GM23338 (cell line): ENCODE results near the gene SLC16A6. TPM values are rescaled to one million over a fixed set of nuclear protein-coding genes. Genes with fewer than 3 reads are reported as not detected.

Source experiments
- CREB1 ChIP-seq: fragments of 250-450 bp; sonication (Bioruptor Pico); IDR thresholded peaks from 2 replicates; pipeline ENCODE4 v1.5.0; 2020; ENCODE audit warnings: low read depth, mild to moderate bottlenecking, moderate library complexity
- EZH2phosphoT487 ChIP-seq: fragments of 200-600 bp; sonication (generic); IDR thresholded peaks from one replicate; pipeline ENCODE4 v1.8.1; 2018; ENCODE audit warnings: antibody characterized with exemption; ENCODE audit not compliant: unreplicated experiment
- POLR2AphosphoS5 ChIP-seq: IDR thresholded peaks from 2 replicates; pipeline ENCODE4 v1.6.1; 2016; ENCODE audit warnings: antibody characterized with exemption, low read depth
- STAT1 ChIP-seq: IDR thresholded peaks from one replicate; pipeline ENCODE4 v1.6.1; 2016; ENCODE audit warnings: antibody characterized with exemption; ENCODE audit not compliant: unreplicated experiment
- ZNF331 ChIP-seq: fragments of 250-450 bp; sonication (Bioruptor Pico); IDR thresholded peaks from 2 replicates; pipeline ENCODE4 v1.5.0; 2020; ENCODE audit warnings: low read depth, mild to moderate bottlenecking, moderate library complexity
- polyA plus RNA-seq: library from polyadenylated mRNA; unstranded; fragments of >200 nt; fragmentation: Nextera tagmentation; extraction: Ambion mirVana; gene quantifications from 2 replicates; pipeline ENCODE4 v1.2.1, GENCODE V29; 2016
- total RNA-seq: library from RNA; depleted of rRNA; stranded (reverse); fragments of >200 nt; shearing (Covaris generic); gene quantifications from 2 replicates; pipeline ENCODE4 v1.2.3, GENCODE V29; 2014
- TF ChIP-seq, protein P1 (sequence below): fragments of 250-450 bp; sonication (Bioruptor Pico); IDR thresholded peaks from 2 replicates; pipeline ENCODE4 v1.5.0; 2020; ENCODE audit warnings: mild to moderate bottlenecking, moderate library complexity
- TF ChIP-seq, protein P2 (sequence below): IDR thresholded peaks from one replicate; pipeline ENCODE4 v1.6.1; 2018; ENCODE audit warnings: antibody characterized with exemption; ENCODE audit not compliant: unreplicated experiment

The SLC16A6 gene
- total and polyA plus RNA-seq, 2 experiments from 2014 or later, result not detected

- TF ChIP-seq, protein P1, sequence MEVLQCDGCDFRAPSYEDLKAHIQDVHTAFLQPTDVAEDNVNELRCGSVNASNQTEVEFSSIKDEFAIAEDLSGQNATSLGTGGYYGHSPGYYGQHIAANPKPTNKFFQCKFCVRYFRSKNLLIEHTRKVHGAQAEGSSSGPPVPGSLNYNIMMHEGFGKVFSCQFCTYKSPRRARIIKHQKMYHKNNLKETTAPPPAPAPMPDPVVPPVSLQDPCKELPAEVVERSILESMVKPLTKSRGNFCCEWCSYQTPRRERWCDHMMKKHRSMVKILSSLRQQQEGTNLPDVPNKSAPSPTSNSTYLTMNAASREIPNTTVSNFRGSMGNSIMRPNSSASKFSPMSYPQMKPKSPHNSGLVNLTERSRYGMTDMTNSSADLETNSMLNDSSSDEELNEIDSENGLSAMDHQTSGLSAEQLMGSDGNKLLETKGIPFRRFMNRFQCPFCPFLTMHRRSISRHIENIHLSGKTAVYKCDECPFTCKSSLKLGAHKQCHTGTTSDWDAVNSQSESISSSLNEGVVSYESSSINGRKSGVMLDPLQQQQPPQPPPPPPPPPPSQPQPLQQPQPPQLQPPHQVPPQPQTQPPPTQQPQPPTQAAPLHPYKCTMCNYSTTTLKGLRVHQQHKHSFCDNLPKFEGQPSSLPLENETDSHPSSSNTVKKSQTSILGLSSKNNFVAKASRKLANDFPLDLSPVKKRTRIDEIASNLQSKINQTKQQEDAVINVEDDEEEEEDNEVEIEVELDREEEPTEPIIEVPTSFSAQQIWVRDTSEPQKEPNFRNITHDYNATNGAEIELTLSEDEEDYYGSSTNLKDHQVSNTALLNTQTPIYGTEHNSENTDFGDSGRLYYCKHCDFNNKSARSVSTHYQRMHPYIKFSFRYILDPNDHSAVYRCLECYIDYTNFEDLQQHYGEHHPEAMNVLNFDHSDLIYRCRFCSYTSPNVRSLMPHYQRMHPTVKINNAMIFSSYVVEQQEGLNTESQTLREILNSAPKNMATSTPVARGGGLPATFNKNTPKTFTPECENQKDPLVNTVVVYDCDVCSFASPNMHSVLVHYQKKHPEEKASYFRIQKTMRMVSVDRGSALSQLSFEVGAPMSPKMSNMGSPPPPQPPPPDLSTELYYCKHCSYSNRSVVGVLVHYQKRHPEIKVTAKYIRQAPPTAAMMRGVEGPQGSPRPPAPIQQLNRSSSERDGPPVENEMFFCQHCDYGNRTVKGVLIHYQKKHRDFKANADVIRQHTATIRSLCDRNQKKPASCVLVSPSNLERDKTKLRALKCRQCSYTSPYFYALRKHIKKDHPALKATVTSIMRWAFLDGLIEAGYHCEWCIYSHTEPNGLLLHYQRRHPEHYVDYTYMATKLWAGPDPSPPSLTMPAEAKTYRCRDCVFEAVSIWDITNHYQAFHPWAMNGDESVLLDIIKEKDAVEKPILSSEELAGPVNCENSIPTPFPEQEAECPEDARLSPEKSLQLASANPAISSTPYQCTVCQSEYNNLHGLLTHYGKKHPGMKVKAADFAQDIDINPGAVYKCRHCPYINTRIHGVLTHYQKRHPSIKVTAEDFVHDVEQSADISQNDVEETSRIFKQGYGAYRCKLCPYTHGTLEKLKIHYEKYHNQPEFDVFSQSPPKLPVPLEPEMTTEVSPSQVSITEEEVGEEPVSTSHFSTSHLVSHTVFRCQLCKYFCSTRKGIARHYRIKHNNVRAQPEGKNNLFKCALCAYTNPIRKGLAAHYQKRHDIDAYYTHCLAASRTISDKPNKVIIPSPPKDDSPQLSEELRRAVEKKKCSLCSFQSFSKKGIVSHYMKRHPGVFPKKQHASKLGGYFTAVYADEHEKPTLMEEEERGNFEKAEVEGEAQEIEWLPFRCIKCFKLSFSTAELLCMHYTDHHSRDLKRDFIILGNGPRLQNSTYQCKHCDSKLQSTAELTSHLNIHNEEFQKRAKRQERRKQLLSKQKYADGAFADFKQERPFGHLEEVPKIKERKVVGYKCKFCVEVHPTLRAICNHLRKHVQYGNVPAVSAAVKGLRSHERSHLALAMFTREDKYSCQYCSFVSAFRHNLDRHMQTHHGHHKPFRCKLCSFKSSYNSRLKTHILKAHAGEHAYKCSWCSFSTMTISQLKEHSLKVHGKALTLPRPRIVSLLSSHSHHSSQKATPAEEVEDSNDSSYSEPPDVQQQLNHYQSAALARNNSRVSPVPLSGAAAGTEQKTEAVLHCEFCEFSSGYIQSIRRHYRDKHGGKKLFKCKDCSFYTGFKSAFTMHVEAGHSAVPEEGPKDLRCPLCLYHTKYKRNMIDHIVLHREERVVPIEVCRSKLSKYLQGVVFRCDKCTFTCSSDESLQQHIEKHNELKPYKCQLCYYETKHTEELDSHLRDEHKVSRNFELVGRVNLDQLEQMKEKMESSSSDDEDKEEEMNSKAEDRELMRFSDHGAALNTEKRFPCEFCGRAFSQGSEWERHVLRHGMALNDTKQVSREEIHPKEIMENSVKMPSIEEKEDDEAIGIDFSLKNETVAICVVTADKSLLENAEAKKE, result no peak
- TF ChIP-seq STAT1, result no peak
- TF ChIP-seq EZH2phosphoT487, result no peak
- no peak for TF ChIP-seq CREB1
- no peak for TF ChIP-seq ZNF331 (CRISPR knock-in tag)
- TF ChIP-seq, protein P2, sequence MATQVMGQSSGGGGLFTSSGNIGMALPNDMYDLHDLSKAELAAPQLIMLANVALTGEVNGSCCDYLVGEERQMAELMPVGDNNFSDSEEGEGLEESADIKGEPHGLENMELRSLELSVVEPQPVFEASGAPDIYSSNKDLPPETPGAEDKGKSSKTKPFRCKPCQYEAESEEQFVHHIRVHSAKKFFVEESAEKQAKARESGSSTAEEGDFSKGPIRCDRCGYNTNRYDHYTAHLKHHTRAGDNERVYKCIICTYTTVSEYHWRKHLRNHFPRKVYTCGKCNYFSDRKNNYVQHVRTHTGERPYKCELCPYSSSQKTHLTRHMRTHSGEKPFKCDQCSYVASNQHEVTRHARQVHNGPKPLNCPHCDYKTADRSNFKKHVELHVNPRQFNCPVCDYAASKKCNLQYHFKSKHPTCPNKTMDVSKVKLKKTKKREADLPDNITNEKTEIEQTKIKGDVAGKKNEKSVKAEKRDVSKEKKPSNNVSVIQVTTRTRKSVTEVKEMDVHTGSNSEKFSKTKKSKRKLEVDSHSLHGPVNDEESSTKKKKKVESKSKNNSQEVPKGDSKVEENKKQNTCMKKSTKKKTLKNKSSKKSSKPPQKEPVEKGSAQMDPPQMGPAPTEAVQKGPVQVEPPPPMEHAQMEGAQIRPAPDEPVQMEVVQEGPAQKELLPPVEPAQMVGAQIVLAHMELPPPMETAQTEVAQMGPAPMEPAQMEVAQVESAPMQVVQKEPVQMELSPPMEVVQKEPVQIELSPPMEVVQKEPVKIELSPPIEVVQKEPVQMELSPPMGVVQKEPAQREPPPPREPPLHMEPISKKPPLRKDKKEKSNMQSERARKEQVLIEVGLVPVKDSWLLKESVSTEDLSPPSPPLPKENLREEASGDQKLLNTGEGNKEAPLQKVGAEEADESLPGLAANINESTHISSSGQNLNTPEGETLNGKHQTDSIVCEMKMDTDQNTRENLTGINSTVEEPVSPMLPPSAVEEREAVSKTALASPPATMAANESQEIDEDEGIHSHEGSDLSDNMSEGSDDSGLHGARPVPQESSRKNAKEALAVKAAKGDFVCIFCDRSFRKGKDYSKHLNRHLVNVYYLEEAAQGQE, result no peak
- TF ChIP-seq POLR2AphosphoS5, result no peak
Measured at GRCh38 chr17:68289473-68289872, 1.5 kb downstream of the SLC16A6 start (continued).
